Panc1 (cell line): ENCODE measurements around the gene MMP28. TPM values are rescaled to one million over a fixed set of nuclear protein-coding genes. Genes with fewer than 3 reads are reported as not detected.

ENCODE experiments used
- ATAC-seq: fragments of 200-7000 bp; cut with Tn5 transposase; 2 replicates; pipeline ENCODE4 v1.9.1; 2020; ENCODE audit warnings: mild to moderate bottlenecking, moderate library complexity
- BruUV-seq: library from RNA; stranded (reverse); fragments of 400-500 nt; replicated peaks from 2 replicates; lab custom pipeline; 2021; lab: Mats Ljungman, UMichigan
- CTCF ChIA-PET: fragments of 300-600 bp; sonication (Branson Sonifier 250); formaldehyde crosslinking; loops from one replicate; lab custom pipeline; 2022; ENCODE audit warnings: antibody characterized with exemption; lab: Charles Lee
- POLR2A ChIA-PET: fragments of 300-600 bp; sonication (Branson Sonifier 250); formaldehyde crosslinking; loops from one replicate; lab custom pipeline; 2022; ENCODE audit warnings: antibody characterized with exemption; lab: Charles Lee
- DNase-seq: peaks from one replicate; pipeline ENCODE4 v3.0.0-alpha.2; 2010; ENCODE audit warnings: low read depth, low spot score
- H3K27ac ChIP-seq: 2 replicates; pipeline ENCODE4 v1.5.1; 2011; ENCODE audit warnings: mild to moderate bottlenecking, low read length, inconsistent platforms
- H3K27me3 ChIP-seq: fragments of 200-500 bp; sonication (Bioruptor generic); 2 replicates; pipeline ENCODE4 v1.6.0; 2014; ENCODE audit warnings: low read length, inconsistent platforms; ENCODE audit not compliant: control insufficient read depth, insufficient read depth
- H3K36me3 ChIP-seq: fragments of 200-500 bp; sonication (Bioruptor generic); 2 replicates; pipeline ENCODE4 v1.5.1; 2014; ENCODE audit warnings: inconsistent platforms, mild to moderate bottlenecking, low read length, moderate library complexity; ENCODE audit not compliant: control insufficient read depth, insufficient read depth
- H3K4me1 ChIP-seq: 2 replicates; pipeline ENCODE4 v1.5.1; 2011; ENCODE audit warnings: inconsistent platforms, mild to moderate bottlenecking, low read length, moderate library complexity; ENCODE audit not compliant: control insufficient read depth, insufficient read depth
- H3K4me3 ChIP-seq, 2 experiments: 2 replicates each; pipeline ENCODE4 v1.5.1; 2011 to 2012; ENCODE audit warnings: low read depth in 2 of 2, low read length in 2 of 2, mild to moderate bottlenecking in 2 of 2, inconsistent platforms in 1 of 2, moderate library complexity in 1 of 2
- H3K9me3 ChIP-seq: fragments of 200-500 bp; sonication (Bioruptor generic); 2 replicates; pipeline ENCODE4 v1.5.1; 2014; ENCODE audit warnings: low read depth, mild to moderate bottlenecking, inconsistent platforms, low read length, moderate library complexity; ENCODE audit not compliant: control insufficient read depth, insufficient read depth
- POLR2AphosphoS5 ChIP-seq: IDR thresholded peaks from 2 replicates; pipeline ENCODE4 v1.6.1; 2012; ENCODE audit warnings: mild to moderate bottlenecking, low read depth, low read length, moderate library complexity
- SIN3A ChIP-seq: IDR thresholded peaks from 2 replicates; pipeline ENCODE4 v1.6.1; 2012; ENCODE audit warnings: low read depth, mild to moderate bottlenecking, low read length, moderate library complexity, borderline replicate concordance; ENCODE audit not compliant: insufficient read depth
- TCF7L2 ChIP-seq: IDR thresholded peaks from 2 replicates; pipeline ENCODE4 v1.6.1; 2011; ENCODE audit warnings: mild to moderate bottlenecking, low read depth, low read length, inconsistent platforms
- in situ Hi-C: cut with HindIII; loops from 2 replicates; pipeline ENCODE4 v1.10.0; 2016; ENCODE audit warnings: low sequenced_read_pairs, low pct_unique_long_range_greater_than_20kb
- intact Hi-C: fragments of 100-400 bp; cut with micrococcal nuclease; formaldehyde crosslinking; loops from one replicate; pipeline ENCODE4 v1.10.0; 2022; ENCODE audit not compliant: unreplicated experiment
- total RNA-seq: library from RNA; stranded (reverse); gene quantifications from one replicate; pipeline ENCODE4 v1.2.1, GENCODE V29; 2021; ENCODE audit not compliant: unreplicated experiment
- TF ChIP-seq, protein P1 (sequence below), 2 experiments: IDR thresholded peaks; 2 replicates each; pipeline ENCODE4 v1.6.1; 2011 to 2012; ENCODE audit warnings: low read depth in 2 of 2, control low read depth in 1 of 2, low read length in 1 of 2, mild to moderate bottlenecking in 1 of 2, moderate library complexity in 1 of 2; ENCODE audit not compliant: insufficient read depth in 1 of 2
- TF ChIP-seq, protein P2 (sequence below): fragments of 450-650 bp; IDR thresholded peaks from 2 replicates; pipeline ENCODE4 v1.5.1; 2017; ENCODE audit warnings: mild to moderate bottlenecking

Gene MMP28
- total RNA-seq, 1 experiment from 2014 or later: 1.6 TPM

DNA sequence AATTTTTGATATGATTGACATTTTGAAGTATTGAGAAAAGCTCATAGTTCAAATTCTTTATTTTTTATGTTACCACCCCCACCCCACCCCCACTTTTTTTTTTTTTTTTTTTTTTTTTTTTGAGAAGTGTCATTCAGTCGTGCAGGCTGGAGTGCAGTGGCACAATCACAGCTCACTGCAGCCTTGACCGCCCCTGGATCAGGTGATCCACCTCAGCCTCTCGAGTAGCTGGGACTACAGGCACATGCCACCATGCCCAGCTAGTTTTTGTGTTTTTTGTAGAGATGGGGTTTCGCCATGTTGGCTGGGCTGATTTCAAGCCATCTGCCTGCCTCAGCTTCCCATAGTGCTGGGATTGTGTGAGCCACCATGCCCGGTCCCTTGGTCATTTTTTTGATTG, 21.3 kb upstream of the MMP28 start:
- TF ChIP-seq POLR2AphosphoS5: no peak
- TF ChIP-seq, protein P1, sequence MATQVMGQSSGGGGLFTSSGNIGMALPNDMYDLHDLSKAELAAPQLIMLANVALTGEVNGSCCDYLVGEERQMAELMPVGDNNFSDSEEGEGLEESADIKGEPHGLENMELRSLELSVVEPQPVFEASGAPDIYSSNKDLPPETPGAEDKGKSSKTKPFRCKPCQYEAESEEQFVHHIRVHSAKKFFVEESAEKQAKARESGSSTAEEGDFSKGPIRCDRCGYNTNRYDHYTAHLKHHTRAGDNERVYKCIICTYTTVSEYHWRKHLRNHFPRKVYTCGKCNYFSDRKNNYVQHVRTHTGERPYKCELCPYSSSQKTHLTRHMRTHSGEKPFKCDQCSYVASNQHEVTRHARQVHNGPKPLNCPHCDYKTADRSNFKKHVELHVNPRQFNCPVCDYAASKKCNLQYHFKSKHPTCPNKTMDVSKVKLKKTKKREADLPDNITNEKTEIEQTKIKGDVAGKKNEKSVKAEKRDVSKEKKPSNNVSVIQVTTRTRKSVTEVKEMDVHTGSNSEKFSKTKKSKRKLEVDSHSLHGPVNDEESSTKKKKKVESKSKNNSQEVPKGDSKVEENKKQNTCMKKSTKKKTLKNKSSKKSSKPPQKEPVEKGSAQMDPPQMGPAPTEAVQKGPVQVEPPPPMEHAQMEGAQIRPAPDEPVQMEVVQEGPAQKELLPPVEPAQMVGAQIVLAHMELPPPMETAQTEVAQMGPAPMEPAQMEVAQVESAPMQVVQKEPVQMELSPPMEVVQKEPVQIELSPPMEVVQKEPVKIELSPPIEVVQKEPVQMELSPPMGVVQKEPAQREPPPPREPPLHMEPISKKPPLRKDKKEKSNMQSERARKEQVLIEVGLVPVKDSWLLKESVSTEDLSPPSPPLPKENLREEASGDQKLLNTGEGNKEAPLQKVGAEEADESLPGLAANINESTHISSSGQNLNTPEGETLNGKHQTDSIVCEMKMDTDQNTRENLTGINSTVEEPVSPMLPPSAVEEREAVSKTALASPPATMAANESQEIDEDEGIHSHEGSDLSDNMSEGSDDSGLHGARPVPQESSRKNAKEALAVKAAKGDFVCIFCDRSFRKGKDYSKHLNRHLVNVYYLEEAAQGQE (IDR thresholded peaks at IDR 0.05; ENCODE audit: insufficient read depth in 1 of 2, low read depth in 2 of 2, low read length in 1 of 2): no peak
- TF ChIP-seq, protein P2, sequence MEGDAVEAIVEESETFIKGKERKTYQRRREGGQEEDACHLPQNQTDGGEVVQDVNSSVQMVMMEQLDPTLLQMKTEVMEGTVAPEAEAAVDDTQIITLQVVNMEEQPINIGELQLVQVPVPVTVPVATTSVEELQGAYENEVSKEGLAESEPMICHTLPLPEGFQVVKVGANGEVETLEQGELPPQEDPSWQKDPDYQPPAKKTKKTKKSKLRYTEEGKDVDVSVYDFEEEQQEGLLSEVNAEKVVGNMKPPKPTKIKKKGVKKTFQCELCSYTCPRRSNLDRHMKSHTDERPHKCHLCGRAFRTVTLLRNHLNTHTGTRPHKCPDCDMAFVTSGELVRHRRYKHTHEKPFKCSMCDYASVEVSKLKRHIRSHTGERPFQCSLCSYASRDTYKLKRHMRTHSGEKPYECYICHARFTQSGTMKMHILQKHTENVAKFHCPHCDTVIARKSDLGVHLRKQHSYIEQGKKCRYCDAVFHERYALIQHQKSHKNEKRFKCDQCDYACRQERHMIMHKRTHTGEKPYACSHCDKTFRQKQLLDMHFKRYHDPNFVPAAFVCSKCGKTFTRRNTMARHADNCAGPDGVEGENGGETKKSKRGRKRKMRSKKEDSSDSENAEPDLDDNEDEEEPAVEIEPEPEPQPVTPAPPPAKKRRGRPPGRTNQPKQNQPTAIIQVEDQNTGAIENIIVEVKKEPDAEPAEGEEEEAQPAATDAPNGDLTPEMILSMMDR: no peak
- TF ChIP-seq TCF7L2: no peak
- TF ChIP-seq SIN3A: no peak
- Histone ChIP-seq H3K9me3 (no peaks in the 10 kb centered on the region), H3K36me3 (peaks cover 30% of the 10 kb centered on the region), H3K4me1 (peaks cover 2% of the 10 kb centered on the region; the same call in 1 of the 2 replicates), H3K4me3 (no peak overlapping the region), H3K27me3 (no peaks in the 10 kb centered on the region), H3K27ac (no peak overlapping the region)
- CTCF ChIA-PET: interaction anchor here (0.6 to 0.7 kb wide), 3 partner anchors 53 to 1330 kb away, joined by 4 to 13 read pairs (median 5); no protein-coding TSS in a partner anchor
- ATAC-seq: no peak
- POLR2A ChIA-PET: no interaction called here
- in situ Hi-C loops (no loop called here), intact Hi-C loops (no loop called here)
- BruUV-seq: no TSS peak
- DNase-seq: no peak

DNA sequence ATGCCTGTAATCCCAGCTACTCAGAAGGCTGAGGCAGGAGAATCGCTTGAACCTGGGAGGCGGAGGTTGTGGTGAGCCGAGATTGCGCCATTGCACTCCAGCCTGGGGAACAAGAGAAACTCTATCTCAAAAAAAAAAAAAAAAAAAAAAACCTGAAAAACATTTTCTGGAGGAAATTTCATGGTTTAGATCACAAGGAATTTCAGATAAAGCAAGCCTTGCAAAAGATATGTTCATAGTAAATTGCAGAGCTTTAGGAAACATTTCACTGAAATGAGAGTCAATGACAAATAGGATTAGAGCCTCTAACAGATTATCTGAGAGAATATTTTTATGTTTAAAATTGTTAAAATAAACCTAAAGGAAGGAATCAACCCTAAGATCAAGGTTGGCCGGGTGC, 17.0 kb upstream of the MMP28 start:
- ATAC-seq (no peak), DNase-seq (no peak)
- Histone ChIP-seq H3K27ac (no peak overlapping the region), H3K4me3 (no peak overlapping the region), H3K27me3 (no peaks in the 10 kb centered on the region), H3K4me1 (peaks cover 22% of the 10 kb centered on the region), H3K9me3 (no peaks in the 10 kb centered on the region), H3K36me3 (peaks cover 12% of the 10 kb centered on the region)
- intact Hi-C loops: no loop called here
- POLR2A ChIA-PET: interaction anchor here (0.6 to 0.7 kb wide), 2 partner anchors 42 to 70 kb away, joined by 8 to 10 read pairs; no protein-coding TSS in a partner anchor
- CTCF ChIA-PET: interaction anchor here (0.6 to 0.7 kb wide), 3 partner anchors 18 to 30 kb away, joined by 6 to 9 read pairs (median 7); no protein-coding TSS in a partner anchor
- in situ Hi-C loops: no loop called here
- BruUV-seq: no TSS peak
- TF ChIP-seq SIN3A (no peak), POLR2AphosphoS5 (no peak), TCF7L2 (no peak)
- TF ChIP-seq, protein P1 (IDR thresholded peaks at IDR 0.05; ENCODE audit: insufficient read depth in 1 of 2, low read depth in 2 of 2, low read length in 1 of 2): no peak
- TF ChIP-seq, protein P2: no peak
